ENCODE measurements around the gene MEPCE. TPM values are rescaled to one million over a fixed set of nuclear protein-coding genes. Genes with fewer than 3 reads are reported as not detected.

Gene MEPCE
- total RNA-seq, 1 donor from 2014 or later = 18.5 TPM

DNA sequence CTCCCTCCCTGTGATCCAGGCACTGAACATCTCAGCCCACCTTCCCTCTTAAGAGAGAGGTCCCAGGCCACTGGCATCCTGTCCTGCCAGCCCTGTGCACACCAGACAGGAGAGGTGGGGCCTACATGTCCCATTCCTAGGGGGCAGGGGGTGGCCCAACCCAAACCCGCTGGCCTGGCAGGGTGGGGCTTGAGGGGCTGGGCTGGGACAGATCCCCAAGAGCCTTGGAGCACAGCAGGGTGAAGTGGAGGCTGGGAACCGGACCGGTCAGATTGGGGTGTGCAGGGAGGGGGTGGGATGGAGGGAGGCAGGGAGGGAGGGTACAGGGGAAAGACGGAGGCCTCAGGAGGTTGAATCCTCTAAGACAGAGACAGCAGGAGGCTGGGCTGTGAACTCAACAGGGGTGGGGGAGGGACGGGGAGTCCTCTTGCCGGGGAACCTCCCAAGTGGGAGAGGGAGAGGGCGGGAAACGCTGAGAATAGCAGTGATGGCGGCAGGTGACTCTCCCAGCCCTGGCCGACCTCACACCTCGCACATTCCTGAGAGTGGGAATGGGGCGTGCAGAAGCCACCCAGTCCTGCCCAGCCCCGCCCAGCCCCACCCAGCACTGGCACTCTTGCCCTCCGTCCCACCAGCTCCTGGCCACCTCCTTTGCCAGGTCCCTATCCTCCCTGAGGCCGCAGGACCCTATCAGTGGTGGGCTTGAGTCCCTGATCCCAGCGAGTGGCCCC is 42.7 kb downstream of the MEPCE start:
- TF ChIP-seq, protein P1, sequence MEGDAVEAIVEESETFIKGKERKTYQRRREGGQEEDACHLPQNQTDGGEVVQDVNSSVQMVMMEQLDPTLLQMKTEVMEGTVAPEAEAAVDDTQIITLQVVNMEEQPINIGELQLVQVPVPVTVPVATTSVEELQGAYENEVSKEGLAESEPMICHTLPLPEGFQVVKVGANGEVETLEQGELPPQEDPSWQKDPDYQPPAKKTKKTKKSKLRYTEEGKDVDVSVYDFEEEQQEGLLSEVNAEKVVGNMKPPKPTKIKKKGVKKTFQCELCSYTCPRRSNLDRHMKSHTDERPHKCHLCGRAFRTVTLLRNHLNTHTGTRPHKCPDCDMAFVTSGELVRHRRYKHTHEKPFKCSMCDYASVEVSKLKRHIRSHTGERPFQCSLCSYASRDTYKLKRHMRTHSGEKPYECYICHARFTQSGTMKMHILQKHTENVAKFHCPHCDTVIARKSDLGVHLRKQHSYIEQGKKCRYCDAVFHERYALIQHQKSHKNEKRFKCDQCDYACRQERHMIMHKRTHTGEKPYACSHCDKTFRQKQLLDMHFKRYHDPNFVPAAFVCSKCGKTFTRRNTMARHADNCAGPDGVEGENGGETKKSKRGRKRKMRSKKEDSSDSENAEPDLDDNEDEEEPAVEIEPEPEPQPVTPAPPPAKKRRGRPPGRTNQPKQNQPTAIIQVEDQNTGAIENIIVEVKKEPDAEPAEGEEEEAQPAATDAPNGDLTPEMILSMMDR (IDR thresholded peaks at IDR 0.05; ENCODE audit: partially characterized antibody, unreplicated experiment) = no peak
- no peak overlapping the region for H3K27ac Mint-ChIP-seq (ENCODE audit: unreplicated experiment)
- peaks cover 5% of the 10 kb centered on the region for H3K27me3 Mint-ChIP-seq (ENCODE audit: unreplicated experiment)

DNA sequence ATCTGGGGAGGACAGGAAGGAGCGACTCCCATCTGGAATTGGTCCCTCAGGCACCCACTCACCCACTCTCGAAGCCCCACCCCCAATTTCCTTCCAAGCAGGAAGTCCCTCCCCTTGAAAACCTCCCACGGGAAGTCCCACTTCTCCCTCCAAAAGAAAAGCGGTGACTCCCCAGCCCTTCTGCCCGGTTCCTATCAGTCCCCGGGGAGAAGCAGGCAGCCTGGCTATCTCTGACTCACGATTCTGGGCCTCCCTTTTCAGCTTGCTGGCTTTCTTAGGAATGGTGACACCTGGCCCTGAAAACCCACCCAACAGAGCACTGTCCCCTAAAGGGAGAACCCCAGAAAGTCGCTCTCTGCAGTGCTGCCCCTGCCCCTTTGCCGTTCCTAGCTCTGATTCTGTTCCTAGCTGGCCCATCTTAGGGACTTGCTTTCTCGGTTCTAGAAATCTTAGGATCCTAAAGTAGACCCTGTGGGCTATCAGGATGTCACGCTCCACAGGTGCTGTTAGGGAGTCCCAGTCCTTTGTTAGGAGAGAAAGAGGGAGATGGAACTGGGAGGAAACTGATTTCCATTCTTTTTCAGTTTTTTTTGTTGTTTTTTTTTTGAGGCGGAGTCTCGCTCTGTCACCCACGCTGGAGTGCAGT is 43.3 kb downstream of the MEPCE start:
- Mint-ChIP-seq H3K9me3 (ENCODE audit: unreplicated experiment) (peaks cover 2% of the 10 kb centered on the region), H3K27ac (ENCODE audit: unreplicated experiment) (no peak overlapping the region), H3K4me1 (ENCODE audit: low read depth, unreplicated experiment) (peaks cover 12% of the 10 kb centered on the region), H3K36me3 (ENCODE audit: unreplicated experiment) (no peaks in the 10 kb centered on the region), H3K27me3 (ENCODE audit: unreplicated experiment) (peaks cover 5% of the 10 kb centered on the region), H3K4me3 (ENCODE audit: unreplicated experiment) (no peak overlapping the region)
- DNase-seq = no peak
- TF ChIP-seq, protein P1 (IDR thresholded peaks at IDR 0.05; ENCODE audit: partially characterized antibody, unreplicated experiment) = no peak

More for the DNA sequence above, 42.7 kb downstream of the MEPCE start:
- H3K36me3 Mint-ChIP-seq (ENCODE audit: unreplicated experiment) = no peaks in the 10 kb centered on the region
- H3K4me1 Mint-ChIP-seq (ENCODE audit: low read depth, unreplicated experiment) = peaks cover 12% of the 10 kb centered on the region
- no peak overlapping the region for H3K4me3 Mint-ChIP-seq (ENCODE audit: unreplicated experiment)
- no peak for DNase-seq
- H3K9me3 Mint-ChIP-seq (ENCODE audit: unreplicated experiment) = peaks cover 2% of the 10 kb centered on the region

DNA sequence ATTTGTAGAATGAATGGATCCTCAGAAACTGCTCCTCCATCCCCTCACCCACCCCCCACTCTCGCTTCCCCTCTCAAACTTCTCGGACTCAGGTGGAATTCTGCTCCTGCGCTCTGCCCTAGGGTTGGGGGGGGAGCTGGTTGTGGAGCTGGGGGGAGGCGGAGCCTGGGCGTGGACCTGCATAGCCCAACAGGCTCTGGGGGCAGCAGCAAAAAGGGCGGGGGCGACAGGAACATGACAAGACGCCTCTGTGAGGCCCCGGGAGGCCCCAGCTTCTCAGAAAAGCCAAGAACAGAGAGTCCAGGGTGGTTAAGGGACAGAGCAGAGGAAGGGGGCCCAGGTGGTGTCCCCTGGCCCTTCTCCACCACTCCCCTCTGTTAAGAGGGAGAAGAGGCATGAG is 45.9 kb downstream of the MEPCE start:
- no peaks in the 10 kb centered on the region for H3K36me3 Mint-ChIP-seq (ENCODE audit: unreplicated experiment)
- no peak overlapping the region for H3K27ac Mint-ChIP-seq (ENCODE audit: unreplicated experiment)
- peaks cover 5% of the 10 kb centered on the region for H3K27me3 Mint-ChIP-seq (ENCODE audit: unreplicated experiment)

DNA sequence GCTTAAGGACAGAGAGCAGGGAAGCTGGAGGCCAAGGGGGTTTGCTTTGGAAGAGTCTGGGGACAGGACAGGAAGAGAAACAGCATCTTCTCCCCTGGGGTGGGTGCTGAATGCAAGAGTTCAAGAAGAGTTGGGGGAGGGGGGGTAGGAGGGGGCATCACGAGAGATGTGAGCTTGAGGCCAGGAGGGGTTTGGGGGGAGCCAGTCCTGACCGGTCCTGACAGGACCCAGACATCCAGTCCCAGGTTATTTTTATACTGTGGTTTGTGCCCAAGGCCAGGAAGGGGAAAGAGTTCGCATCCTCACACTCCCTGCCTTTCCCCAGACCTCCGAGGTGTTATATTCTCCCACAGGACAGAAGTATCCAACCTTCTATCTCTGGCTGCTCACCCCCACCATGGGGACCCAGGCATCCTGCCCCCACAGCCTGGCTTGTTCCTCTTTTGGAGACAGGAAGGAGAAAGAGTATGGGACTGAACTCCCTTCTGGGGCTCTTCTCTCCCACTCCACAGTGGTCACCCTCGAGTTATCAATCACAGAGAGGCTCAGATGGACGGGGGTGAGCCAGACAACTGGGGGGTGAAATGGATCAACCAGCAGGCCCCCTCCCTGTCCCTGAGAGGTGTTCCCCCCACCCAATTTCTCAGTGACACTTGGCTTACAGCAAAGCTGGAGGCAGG is 46.6 kb downstream of the MEPCE start:
- Mint-ChIP-seq H3K4me3 (ENCODE audit: unreplicated experiment) (peak overlapping the region; percentile 66), H3K27me3 (ENCODE audit: unreplicated experiment) (peaks cover 5% of the 10 kb centered on the region), H3K9me3 (ENCODE audit: unreplicated experiment) (peaks cover 4% of the 10 kb centered on the region), H3K36me3 (ENCODE audit: unreplicated experiment) (no peaks in the 10 kb centered on the region), H3K4me1 (ENCODE audit: low read depth, unreplicated experiment) (peaks cover 16% of the 10 kb centered on the region), H3K27ac (ENCODE audit: unreplicated experiment) (no peak overlapping the region)
- TF ChIP-seq, protein P1 (IDR thresholded peaks at IDR 0.05; ENCODE audit: partially characterized antibody, unreplicated experiment) = no peak
- no peak for DNase-seq

More for the DNA sequence above, 45.9 kb downstream of the MEPCE start:
- H3K4me3 Mint-ChIP-seq (ENCODE audit: unreplicated experiment) = peak overlapping the region; percentile 66
- DNase-seq = peak; percentile 24
- TF ChIP-seq, protein P1 (IDR thresholded peaks at IDR 0.05; ENCODE audit: partially characterized antibody, unreplicated experiment) = no peak
- H3K9me3 Mint-ChIP-seq (ENCODE audit: unreplicated experiment) = peaks cover 4% of the 10 kb centered on the region
- peaks cover 16% of the 10 kb centered on the region for H3K4me1 Mint-ChIP-seq (ENCODE audit: low read depth, unreplicated experiment)

All from glutamatergic neuron (in vitro differentiated cells).